Loucy (cell line): Measurements from ENCODE around the gene RPS19BP1.

Experiments
- CTCF ChIP-seq: fragments of 200-600 bp; sonication (generic); conservative IDR thresholded peaks from 2 replicates; pipeline ENCODE4 v1.5.1; 2014; ENCODE audit warnings: mild to moderate bottlenecking, antibody characterized with exemption, low read length
- EZH2phosphoT487 ChIP-seq: fragments of 200-600 bp; IDR thresholded peaks from 2 replicates; pipeline ENCODE4 v1.6.1; 2018; ENCODE audit warnings: antibody characterized with exemption, mild to moderate bottlenecking, moderate library complexity, borderline replicate concordance

- TF ChIP-seq CTCF (no peak), EZH2phosphoT487 (no peak)
Observed at GRCh38 chr22:39512026-39512425, 20.5 kb downstream of the RPS19BP1 start.
